H9 (cell line): ENCODE data around the gene GHR. TPM values are rescaled to one million over a fixed set of nuclear protein-coding genes. Genes with fewer than 3 reads are reported as not detected.
A peak's percentile ranks its signal among the peaks of the same experiment; 100 is the strongest.

Source experiments
- DNase-seq: peaks from one replicate; pipeline ENCODE4 v3.0.0-alpha.2; 2017
- H2AFZ ChIP-seq: one replicate; pipeline ENCODE4 v1.6.1; 2013; ENCODE audit warnings: mild to moderate bottlenecking, low read length, control low read depth, moderate library complexity
- H2AK5ac ChIP-seq: 2 replicates; pipeline ENCODE4 v1.6.1; 2013; ENCODE audit warnings: low read length, control low read depth, mixed read lengths; ENCODE audit not compliant: insufficient read length
- H2BK120ac ChIP-seq: one replicate; pipeline ENCODE4 v1.6.1; 2013; ENCODE audit warnings: low read depth, mild to moderate bottlenecking, low read length, control low read depth, inconsistent platforms; ENCODE audit not compliant: poor library complexity, severe bottlenecking
- H2BK12ac ChIP-seq: 2 replicates; pipeline ENCODE4 v1.6.1; 2013; ENCODE audit warnings: low read length, control low read depth, mixed read lengths, low read depth; ENCODE audit not compliant: insufficient read length
- H2BK15ac ChIP-seq: 2 replicates; pipeline ENCODE4 v1.6.1; 2013; ENCODE audit warnings: low read depth, low read length, control low read depth
- H2BK20ac ChIP-seq: one replicate; pipeline ENCODE4 v1.6.1; 2013; ENCODE audit warnings: low read depth, mild to moderate bottlenecking, low read length, control low read depth, inconsistent platforms; ENCODE audit not compliant: poor library complexity, severe bottlenecking
- H2BK5ac ChIP-seq: 2 replicates; pipeline ENCODE4 v1.6.1; 2013; ENCODE audit warnings: low read length, control low read depth, mixed read lengths; ENCODE audit not compliant: insufficient read length
- H3K14ac ChIP-seq: 2 replicates; pipeline ENCODE4 v1.6.1; 2013; ENCODE audit warnings: low read length, control low read depth; ENCODE audit not compliant: insufficient read depth
- H3K18ac ChIP-seq: 2 replicates; pipeline ENCODE4 v1.6.1; 2013; ENCODE audit warnings: low read depth, mild to moderate bottlenecking, mixed read lengths, low read length, control low read depth; ENCODE audit not compliant: insufficient read length
- H3K23ac ChIP-seq: 2 replicates; pipeline ENCODE4 v1.6.1; 2013; ENCODE audit warnings: low read length, control low read depth, mixed read lengths, low read depth; ENCODE audit not compliant: insufficient read length
- H3K23me2 ChIP-seq: 2 replicates; pipeline ENCODE4 v1.6.1; 2013; ENCODE audit warnings: low read depth, mild to moderate bottlenecking, mixed read lengths, low read length, control low read depth; ENCODE audit not compliant: insufficient read length, poor library complexity, severe bottlenecking
- H3K27ac ChIP-seq: 2 replicates; pipeline ENCODE4 v1.5.1; 2013; ENCODE audit warnings: low read length, control low read depth, mixed read lengths, low read depth; ENCODE audit not compliant: insufficient read length
- H3K27me3 ChIP-seq: 2 replicates; pipeline ENCODE4 v1.6.1; 2013; ENCODE audit warnings: low read length, control low read depth, inconsistent platforms; ENCODE audit not compliant: insufficient read depth
- H3K4ac ChIP-seq: 2 replicates; pipeline ENCODE4 v1.6.1; 2013; ENCODE audit warnings: low read depth, mild to moderate bottlenecking, control low read depth, inconsistent platforms, low read length, moderate library complexity
- H3K4me1 ChIP-seq: 2 replicates; pipeline ENCODE4 v1.6.1; 2013; ENCODE audit warnings: low read length, control low read depth, inconsistent platforms; ENCODE audit not compliant: insufficient read depth
- H3K4me2 ChIP-seq: 2 replicates; pipeline ENCODE4 v1.6.1; 2013; ENCODE audit warnings: low read length, control low read depth, mixed read lengths; ENCODE audit not compliant: insufficient read length, insufficient read depth
- H3K56ac ChIP-seq: 2 replicates; pipeline ENCODE4 v1.6.1; 2013; ENCODE audit warnings: low read depth, mild to moderate bottlenecking, mixed read lengths, low read length, control low read depth; ENCODE audit not compliant: insufficient read length
- H3K79me1 ChIP-seq: 2 replicates; pipeline ENCODE4 v1.6.1; 2013; ENCODE audit warnings: low read depth, mild to moderate bottlenecking, moderate library complexity, low read length, control low read depth, inconsistent platforms; ENCODE audit not compliant: insufficient read depth, poor library complexity, severe bottlenecking
- H3K79me2 ChIP-seq: 2 replicates; pipeline ENCODE4 v1.6.1; 2013; ENCODE audit warnings: low read length, control low read depth, inconsistent platforms; ENCODE audit not compliant: insufficient read depth
- H3K9ac ChIP-seq: 2 replicates; pipeline ENCODE4 v1.6.1; 2013; ENCODE audit warnings: low read length, control low read depth, mixed read lengths; ENCODE audit not compliant: insufficient read length; ENCODE audit errors: extremely low read depth
- H3K9me3 ChIP-seq: one replicate; pipeline ENCODE4 v1.6.1; 2013; ENCODE audit warnings: low read depth, low read length, inconsistent platforms; ENCODE audit not compliant: control insufficient read depth
- H3T11ph ChIP-seq: one replicate; pipeline ENCODE4 v1.6.1; 2013; ENCODE audit warnings: mild to moderate bottlenecking, low read length, control low read depth, inconsistent platforms
- H4K20me1 ChIP-seq: one replicate; pipeline ENCODE4 v1.6.1; 2013; ENCODE audit not compliant: control insufficient read depth, insufficient read length, insufficient read depth
- H4K5ac ChIP-seq: 2 replicates; pipeline ENCODE4 v1.6.1; 2013; ENCODE audit warnings: low read depth, mild to moderate bottlenecking, mixed read lengths, low read length, control low read depth; ENCODE audit not compliant: insufficient read length
- H4K8ac ChIP-seq: replicated peaks from 2 replicates; pipeline ENCODE4 v1.6.1; 2013; ENCODE audit warnings: low read length, control low read depth, mixed read lengths, low read depth; ENCODE audit not compliant: insufficient read length
- H4K91ac ChIP-seq: 2 replicates; pipeline ENCODE4 v1.6.1; 2013; ENCODE audit warnings: low read depth, mild to moderate bottlenecking, moderate library complexity, mixed read lengths, low read length, control low read depth; ENCODE audit not compliant: insufficient read length
- H3K27ac Mint-ChIP-seq, 3 experiments: 2 replicates in 2 of 3; 3 replicates in 1 of 3; pipeline ENCODE4 v1.8.0; 2020 to 2021; ENCODE audit warnings: mixed read lengths in 3 of 3, mild to moderate bottlenecking in 1 of 3, moderate library complexity in 1 of 3
- H3K27me3 Mint-ChIP-seq: 2 replicates; pipeline ENCODE4 v1.8.0; 2021; ENCODE audit warnings: low read depth, mild to moderate bottlenecking, moderate library complexity, mixed read lengths
- H3K36me3 Mint-ChIP-seq, 3 experiments: 2 replicates in 2 of 3; 3 replicates in 1 of 3; pipeline ENCODE4 v1.8.0; 2020 to 2021; ENCODE audit warnings: low read depth in 3 of 3, mixed read lengths in 3 of 3; ENCODE audit not compliant: insufficient read depth in 1 of 3
- H3K4me1 Mint-ChIP-seq, 2 experiments: 2 replicates each; pipeline ENCODE4 v1.8.0; 2020; ENCODE audit warnings: mixed read lengths in 2 of 2
- H3K4me3 Mint-ChIP-seq, 2 experiments: 2 replicates in 1 of 2; 3 replicates in 1 of 2; pipeline ENCODE4 v1.8.0; 2020 to 2021; ENCODE audit warnings: mild to moderate bottlenecking in 2 of 2, mixed read lengths in 2 of 2, moderate library complexity in 1 of 2
- H3K9me3 Mint-ChIP-seq, 2 experiments: 2 replicates in 1 of 2; 3 replicates in 1 of 2; pipeline ENCODE4 v1.8.0; 2020; ENCODE audit warnings: mild to moderate bottlenecking in 2 of 2, mixed read lengths in 2 of 2, moderate library complexity in 1 of 2
- WGBS: extraction: QIAGEN DNeasy Blood & Tissue Kit; methylation state at CpG from one replicate; pipeline ENCODE4 v1.1.7; 2013; ENCODE audit warnings: missing lambda C conversion rate, low lambda C conversion rate, mixed read lengths; ENCODE audit not compliant: insufficient read length; ENCODE audit errors: extremely low coverage; 5-methylcytosine and 5-hydroxymethylcytosine counted together
- total RNA-seq: library from RNA; stranded (reverse); gene quantifications from 2 replicates; pipeline ENCODE4 v1.2.1, GENCODE V29; 2021
- TF ChIP-seq, protein P1 (sequence below): fragments of 200-600 bp; sonication (generic); conservative IDR thresholded peaks from 3 replicates; pipeline ENCODE4 v1.8.0; 2021; ENCODE audit warnings: antibody characterized with exemption, mild to moderate bottlenecking

GHR gene
- total RNA-seq, 1 experiment from 2014 or later, result 0.20 TPM

DNA sequence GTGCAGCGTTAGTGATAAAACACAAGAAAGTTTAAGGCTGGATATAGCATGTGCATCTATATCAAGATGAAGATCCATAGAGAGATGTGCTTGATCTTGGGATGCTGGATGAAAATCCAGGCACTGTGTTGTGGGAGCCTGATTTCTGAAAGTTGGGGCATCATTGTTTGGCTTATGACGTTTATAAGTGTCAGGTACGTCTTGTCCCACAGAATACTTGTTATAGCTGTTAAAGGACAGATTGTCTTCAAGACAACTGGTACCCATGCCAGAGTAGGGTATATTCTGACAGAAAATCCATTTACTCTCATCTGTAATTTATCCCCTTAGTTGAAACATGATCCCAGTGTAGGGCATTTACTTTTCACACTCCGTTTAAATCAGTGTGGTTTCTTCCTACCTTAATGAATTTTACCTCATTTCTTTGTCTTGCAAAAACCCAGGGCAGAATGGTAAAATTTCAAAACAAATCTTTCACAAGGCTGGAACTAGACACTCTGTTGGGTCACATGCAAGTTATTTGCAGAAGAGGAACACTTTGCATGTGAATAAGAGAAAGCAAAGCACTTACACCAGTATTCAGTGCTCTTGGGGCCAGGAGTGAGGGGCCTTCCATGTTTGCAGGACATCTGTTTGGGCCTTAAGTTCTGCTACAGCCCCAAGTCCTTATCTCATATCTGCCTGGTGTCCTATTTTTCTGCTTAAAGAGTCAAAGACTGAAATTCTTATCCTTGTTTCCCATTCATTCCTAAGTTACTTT, 73.3 kb downstream of the GHR start:
- H2BK5ac ChIP-seq, result no peak overlapping the region
- Mint-ChIP-seq H3K4me3 (no peak overlapping the region), H3K36me3 (no peaks in the 10 kb centered on the region), H3K27ac (peak overlapping the region in 1 of 3 experiments; percentile 62; a peak in 2 of 7 replicates), H3K4me1 (peaks cover 38 to 47% of the 10 kb centered on the region in 2 experiments), H3K27me3 (no peaks in the 10 kb centered on the region), H3K9me3 (no peaks in the 10 kb centered on the region)
- no peak overlapping the region for H4K91ac ChIP-seq
- H3K79me2 ChIP-seq, result no peaks in the 10 kb centered on the region
- no peak overlapping the region for H2BK12ac ChIP-seq
- H2BK120ac ChIP-seq, result no peak overlapping the region
- no peak overlapping the region for H2AFZ ChIP-seq
- no peak overlapping the region for H3K23ac ChIP-seq
- H4K5ac ChIP-seq, result no peak overlapping the region
- H2AK5ac ChIP-seq, result no peak overlapping the region
- H3K23me2 ChIP-seq, result no peaks in the 10 kb centered on the region
- H2BK20ac ChIP-seq, result no peak overlapping the region
- no peak overlapping the region for H4K8ac ChIP-seq
- no peaks in the 10 kb centered on the region for H4K20me1 ChIP-seq
- H3K27ac ChIP-seq, result no peak overlapping the region
- no peak overlapping the region for H3K4ac ChIP-seq
- H3K9ac ChIP-seq, result no peak overlapping the region
- no peak overlapping the region for H3K18ac ChIP-seq
- peaks cover 4% of the 10 kb centered on the region; the same call in 1 of the 2 replicates for H3K4me1 ChIP-seq
- no peaks in the 10 kb centered on the region for H3K79me1 ChIP-seq
- no CpG with 5 or more reads among the region's 4 CpGs for WGBS
- TF ChIP-seq, protein P1, sequence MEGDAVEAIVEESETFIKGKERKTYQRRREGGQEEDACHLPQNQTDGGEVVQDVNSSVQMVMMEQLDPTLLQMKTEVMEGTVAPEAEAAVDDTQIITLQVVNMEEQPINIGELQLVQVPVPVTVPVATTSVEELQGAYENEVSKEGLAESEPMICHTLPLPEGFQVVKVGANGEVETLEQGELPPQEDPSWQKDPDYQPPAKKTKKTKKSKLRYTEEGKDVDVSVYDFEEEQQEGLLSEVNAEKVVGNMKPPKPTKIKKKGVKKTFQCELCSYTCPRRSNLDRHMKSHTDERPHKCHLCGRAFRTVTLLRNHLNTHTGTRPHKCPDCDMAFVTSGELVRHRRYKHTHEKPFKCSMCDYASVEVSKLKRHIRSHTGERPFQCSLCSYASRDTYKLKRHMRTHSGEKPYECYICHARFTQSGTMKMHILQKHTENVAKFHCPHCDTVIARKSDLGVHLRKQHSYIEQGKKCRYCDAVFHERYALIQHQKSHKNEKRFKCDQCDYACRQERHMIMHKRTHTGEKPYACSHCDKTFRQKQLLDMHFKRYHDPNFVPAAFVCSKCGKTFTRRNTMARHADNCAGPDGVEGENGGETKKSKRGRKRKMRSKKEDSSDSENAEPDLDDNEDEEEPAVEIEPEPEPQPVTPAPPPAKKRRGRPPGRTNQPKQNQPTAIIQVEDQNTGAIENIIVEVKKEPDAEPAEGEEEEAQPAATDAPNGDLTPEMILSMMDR, result no peak
- peak overlapping the region; percentile 8 for H3K4me2 ChIP-seq
- H2BK15ac ChIP-seq, result no peak overlapping the region
- H3K27me3 ChIP-seq, result no peaks in the 10 kb centered on the region
- H3K56ac ChIP-seq, result no peak overlapping the region
- no peak overlapping the region for H3T11ph ChIP-seq
- no peak overlapping the region for H3K14ac ChIP-seq
- DNase-seq, result no peak
- no peaks in the 10 kb centered on the region for H3K9me3 ChIP-seq
